Endothelial cell of umbilical vein (primary cell): ENCODE results near the gene CHCHD3. TPM values are rescaled to one million over a fixed set of nuclear protein-coding genes. Genes with fewer than 3 reads are reported as not detected.

ENCODE experiments used
- BruUV-seq: library from RNA; stranded (reverse); fragments of 400-500 nt; replicated peaks from 2 replicates; lab custom pipeline; 2021; lab: Mats Ljungman, UMichigan
- CTCF ChIA-PET: fragments of 300-600, 350-600 bp; sonication (Branson Sonifier 250); formaldehyde crosslinking; loops from one replicate; lab custom pipeline; 2021; ENCODE audit warnings: antibody characterized with exemption, inconsistent platforms; lab: Charles Lee
- POLR2A ChIA-PET: fragments of 300-600, 350-600 bp; sonication (Branson Sonifier 250); formaldehyde crosslinking; loops from one replicate; lab custom pipeline; 2021; ENCODE audit warnings: antibody characterized with exemption, inconsistent platforms; lab: Charles Lee
- DNase-seq: peaks from one replicate; pipeline ENCODE4 v3.0.0-alpha.2; 2011; ENCODE audit warnings: low read depth, low spot score
- FAIRE-seq: peaks from 2 replicates; lab custom pipeline; 2011; peaks lifted over from hg19 to GRCh38; lab: Jason Lieb, UNC
- H2AFZ ChIP-seq: 2 replicates; pipeline ENCODE4 v1.6.0; 2012; ENCODE audit warnings: low read depth, low read length, control low read depth, inconsistent platforms
- H3K27ac ChIP-seq: 2 replicates; pipeline ENCODE4 v1.5.1; 2011; ENCODE audit warnings: low read depth, mild to moderate bottlenecking, control low read depth, low read length, moderate library complexity; ENCODE audit not compliant: insufficient read depth
- H3K27me3 ChIP-seq, 2 experiments: 2 replicates each; pipeline versions ENCODE4 v1.6.0 to v1.6.1; 2011; ENCODE audit warnings: low read length in 2 of 2, mixed read lengths in 1 of 2; ENCODE audit not compliant: control insufficient read depth in 2 of 2, insufficient read depth in 2 of 2
- H3K36me3 ChIP-seq, 2 experiments: 2 replicates in 1 of 2; 3 replicates in 1 of 2; pipeline ENCODE4 v1.5.1; 2011; ENCODE audit warnings: low read length in 2 of 2, mild to moderate bottlenecking in 1 of 2, moderate library complexity in 1 of 2; ENCODE audit not compliant: control insufficient read depth in 2 of 2, insufficient read depth in 2 of 2; ENCODE audit errors: extremely low read depth in 1 of 2
- H3K4me1 ChIP-seq: 3 replicates; pipeline ENCODE4 v1.5.1; 2011; ENCODE audit warnings: mild to moderate bottlenecking, low read length; ENCODE audit not compliant: control insufficient read depth, insufficient read depth; ENCODE audit errors: extremely low read depth
- H3K4me2 ChIP-seq: 2 replicates; pipeline ENCODE4 v1.6.1; 2011; ENCODE audit warnings: low read length, control low read depth, mixed read lengths; ENCODE audit not compliant: insufficient read depth
- H3K4me3 ChIP-seq, 3 experiments: fragments of 200-600 bp in 1 of 3; sonication (generic), shearing (Covaris generic) in 1 of 3; replicated peaks in 1 of 3; 2 replicates each; pipeline ENCODE4 v1.5.1; 2011 to 2016; ENCODE audit warnings: control low read depth in 3 of 3, low read length in 3 of 3, mild to moderate bottlenecking in 2 of 3, inconsistent platforms in 1 of 3, low read depth in 1 of 3, moderate library complexity in 1 of 3; ENCODE audit not compliant: insufficient read depth in 1 of 3
- H3K79me2 ChIP-seq: 2 replicates; pipeline ENCODE4 v1.6.0; 2012; ENCODE audit warnings: low read length, inconsistent platforms; ENCODE audit not compliant: control insufficient read depth, insufficient read depth
- H3K9ac ChIP-seq: replicated peaks from 2 replicates; pipeline ENCODE3; 2011; ENCODE audit warnings: low read length, control low read depth; ENCODE audit not compliant: insufficient read depth; ENCODE audit errors: extremely low read depth
- H3K9me1 ChIP-seq: replicated peaks from 3 replicates; pipeline ENCODE4 v1.6.0; 2011; ENCODE audit warnings: mild to moderate bottlenecking, low read length; ENCODE audit not compliant: control insufficient read depth, insufficient read depth; ENCODE audit errors: extremely low read depth
- H3K9me3 ChIP-seq: replicated peaks from 2 replicates; pipeline ENCODE4 v1.5.1; 2012; ENCODE audit warnings: low read length, inconsistent platforms; ENCODE audit not compliant: control insufficient read depth, insufficient read depth
- H4K20me1 ChIP-seq: replicated peaks from 2 replicates; pipeline ENCODE3; 2011; ENCODE audit warnings: mild to moderate bottlenecking, low read length; ENCODE audit not compliant: control insufficient read depth, insufficient read depth; ENCODE audit errors: extremely low read depth
- EZH2 ChIP-seq: IDR thresholded peaks from 2 replicates; pipeline ENCODE4 v1.6.1; 2012; ENCODE audit warnings: borderline replicate concordance, low read depth, mild to moderate bottlenecking, moderate library complexity, low read length, inconsistent platforms; ENCODE audit not compliant: severe bottlenecking
- FOS ChIP-seq: IDR thresholded peaks from 2 replicates; pipeline ENCODE4 v1.6.1; 2011; ENCODE audit warnings: mild to moderate bottlenecking, low read length, moderate library complexity, borderline replicate concordance; ENCODE audit not compliant: insufficient read depth
- GATA2 ChIP-seq: IDR thresholded peaks from 2 replicates; pipeline ENCODE4 v1.7.0; 2011; ENCODE audit warnings: low read depth, mild to moderate bottlenecking, moderate library complexity, mixed read lengths, low read length; ENCODE audit not compliant: insufficient read length, insufficient read depth
- POLR2A ChIP-seq: IDR thresholded peaks from 2 replicates; pipeline ENCODE4 v1.6.1; 2012; ENCODE audit warnings: low read depth, mild to moderate bottlenecking, control low read depth, low read length
- POLR2AphosphoS5 ChIP-seq: IDR thresholded peaks from 2 replicates; pipeline ENCODE4 v1.6.1; 2012; ENCODE audit warnings: low read depth, mild to moderate bottlenecking, control low read depth, low read length, moderate library complexity; ENCODE audit not compliant: insufficient read depth
- dilution Hi-C: fragments of 300-500 bp; cut with MboI; formaldehyde crosslinking; loops from one replicate; pipeline ENCODE4 v1.15.0; 2019; ENCODE audit warnings: low sequenced_read_pairs; ENCODE audit not compliant: extremely low pct_ligation_motif_present
- intact Hi-C: fragments of 100-400 bp; cut with micrococcal nuclease; formaldehyde crosslinking; loops from one replicate; pipeline ENCODE4 v1.10.0; 2022
- polyA plus RNA-seq, 4 experiments: library from polyadenylated mRNA; depleted of rRNA in 3 of 4; stranded (reverse) in 3 of 4; unstranded in 1 of 4; fragments of >200 nt; gene quantifications; 2 replicates each; pipeline versions ENCODE4 v1.2.1 to v1.2.3, GENCODE V29; 2011 to 2012; ENCODE audit warnings: missing spikeins in 1 of 4
- total RNA-seq: library from RNA; stranded (reverse); gene quantifications from 2 replicates; pipeline ENCODE4 v1.2.3, GENCODE V29; 2021

CHCHD3 gene
- total and polyA plus RNA-seq, 2 donors (not counting 3 experiments of a cell fraction or from before 2014, with no cell fraction given), result 22.0 to 63.7 TPM

DNA sequence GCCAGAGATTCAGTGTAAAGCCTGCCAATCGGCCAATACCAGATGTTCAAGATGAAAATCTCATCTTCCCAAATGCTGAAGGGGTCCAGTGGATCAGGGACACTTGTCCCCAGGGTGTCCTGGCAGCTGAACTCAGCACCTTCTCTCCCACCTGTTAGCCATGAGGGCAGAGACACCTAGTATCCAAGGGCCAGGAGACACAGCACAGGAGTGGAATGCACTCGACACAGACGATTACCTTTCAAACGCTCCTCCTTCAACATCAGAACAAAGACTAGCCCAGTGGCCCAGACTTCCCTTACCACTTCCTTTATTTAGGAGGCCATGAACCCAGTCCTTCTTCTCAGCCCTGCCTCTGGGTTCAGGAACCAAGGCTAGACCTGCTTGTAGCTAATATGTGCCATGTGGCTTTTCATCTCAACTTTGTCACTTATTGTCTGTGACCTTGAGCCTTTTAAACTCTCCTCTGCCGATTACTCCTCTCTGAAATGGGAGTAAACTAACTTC is 325.4 kb downstream of the CHCHD3 start:
- Histone ChIP-seq H3K4me3 (no peak overlapping the region), H3K27me3 (peaks cover 4% of the 10 kb centered on the region in 2 experiments), H3K27ac (no peak overlapping the region), H2AFZ (no peak overlapping the region), H3K4me1 (no peaks in the 10 kb centered on the region), H3K4me2 (no peak overlapping the region), H3K9me3 (no peaks in the 10 kb centered on the region), H3K9me1 (no peaks in the 10 kb centered on the region), H3K79me2 (no peaks in the 10 kb centered on the region), H3K9ac (no peak overlapping the region), H4K20me1 (no peaks in the 10 kb centered on the region), H3K36me3 (no peaks in the 10 kb centered on the region)
- dilution Hi-C loops (no loop called here), intact Hi-C loops (no loop called here)
- POLR2A ChIA-PET, result no interaction called here
- TF ChIP-seq EZH2, result no peak
- TF ChIP-seq GATA2, result no peak
- TF ChIP-seq POLR2AphosphoS5, result no peak
- FAIRE-seq (no peak), DNase-seq (no peak)
- CTCF ChIA-PET, result no interaction called here
- BruUV-seq, result no TSS peak

DNA sequence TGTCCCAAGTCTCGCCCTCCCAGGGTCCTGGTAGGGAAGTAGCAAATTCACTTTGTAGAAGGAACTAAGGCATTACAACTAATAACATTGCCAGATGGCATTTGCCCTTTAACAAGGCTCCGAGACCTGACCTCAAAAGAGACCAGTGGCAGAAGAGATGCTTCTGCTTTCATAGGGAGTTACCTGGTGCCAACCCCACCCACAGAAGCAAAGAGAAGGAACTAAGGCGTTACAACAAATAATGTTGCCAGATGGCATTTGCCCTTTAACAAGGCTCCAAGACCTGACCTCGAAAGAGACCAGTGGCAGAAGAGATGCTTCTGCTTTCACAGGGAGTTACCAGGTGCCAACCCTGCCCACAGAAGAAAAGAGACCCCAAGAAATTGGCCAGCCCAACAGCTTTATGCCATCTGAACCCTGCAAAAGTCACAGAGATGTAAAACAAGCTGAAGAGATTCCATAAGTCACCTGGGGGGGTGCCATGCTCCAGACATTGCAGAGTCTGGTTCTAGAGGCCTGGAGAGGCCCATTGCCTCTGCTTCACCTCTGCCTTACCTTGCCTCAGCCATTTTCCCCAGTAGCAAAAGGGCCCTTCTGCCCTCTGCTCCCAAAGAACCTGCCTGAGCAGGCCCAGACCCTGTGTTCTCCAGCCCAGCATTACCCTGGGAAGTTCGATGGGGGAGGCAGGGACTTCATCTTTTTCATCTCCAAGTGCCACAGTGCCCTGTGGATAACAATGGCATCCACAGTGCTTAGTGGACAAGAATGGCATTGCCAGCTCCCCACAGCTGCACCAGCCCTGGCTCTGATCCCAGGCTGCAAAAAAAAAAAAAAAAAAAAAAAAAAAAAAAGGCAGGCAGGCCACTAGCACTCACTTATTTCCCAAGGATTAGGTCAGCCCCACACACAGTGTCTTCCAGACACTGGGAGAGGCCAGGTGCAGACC is 326.1 kb downstream of the CHCHD3 start:
- POLR2A ChIA-PET, result no interaction called here
- H3K79me2 ChIP-seq, result no peaks in the 10 kb centered on the region
- BruUV-seq, result no TSS peak
- H3K4me1 ChIP-seq, result no peaks in the 10 kb centered on the region
- H3K4me2 ChIP-seq, result no peak overlapping the region
- no peaks in the 10 kb centered on the region for H3K9me1 ChIP-seq
- no peak overlapping the region for H2AFZ ChIP-seq
- intact Hi-C loops (no loop called here), dilution Hi-C loops (no loop called here)
- DNase-seq, result peak; percentile 18
- FAIRE-seq, result no peak
- no peak overlapping the region for H3K4me3 ChIP-seq
- CTCF ChIA-PET, result no interaction called here
- no peaks in the 10 kb centered on the region for H4K20me1 ChIP-seq
- TF ChIP-seq POLR2A (no peak), FOS (no peak), EZH2 (no peak)
- H3K27me3 ChIP-seq, result peaks cover 7 to 9% of the 10 kb centered on the region in 2 experiments
- no peaks in the 10 kb centered on the region for H3K9me3 ChIP-seq
- H3K9ac ChIP-seq, result no peak overlapping the region
- no peak overlapping the region for H3K27ac ChIP-seq
- no peaks in the 10 kb centered on the region for H3K36me3 ChIP-seq
